NCI-H1417 (cell line): ENCODE results near the gene PTPRC.

ENCODE experiments used
- DNase-seq, 3 experiments: peaks; one replicate each; lab custom pipeline; 2025; lab: John Stamatoyannopoulos, UW

PTPRC gene

GRCh38 chr1:198701250-198701649, 62.4 kb downstream of the PTPRC start:
- DNase-seq = peak in 2 of 3 experiments; percentile 31 to 40

GRCh38 chr1:198701766-198702539, 63.1 kb downstream of the PTPRC start:
- DNase-seq = peak in 2 of 3 experiments; percentile 38 to 40

GRCh38 chr1:198708761-198709525, 70.1 kb downstream of the PTPRC start:
- no peak for DNase-seq

- no peak for DNase-seq
Observed at GRCh38 chr1:198711837-198712236, 73.0 kb downstream of the PTPRC start.

GRCh38 chr1:198713081-198713480, 74.2 kb downstream of the PTPRC start:
- no peak for DNase-seq

GRCh38 chr1:198714271-198714670, 75.4 kb downstream of the PTPRC start:
- no peak for DNase-seq

GRCh38 chr1:198716051-198716450, 77.2 kb downstream of the PTPRC start:
- no peak for DNase-seq

- DNase-seq = no peak
Observed at GRCh38 chr1:198717510-198717909, 78.7 kb downstream of the PTPRC start.

GRCh38 chr1:198723127-198723526, 84.3 kb downstream of the PTPRC start:
- DNase-seq = no peak

GRCh38 chr1:198725090-198725489, 86.2 kb downstream of the PTPRC start:
- no peak for DNase-seq

- DNase-seq = no peak
Observed at GRCh38 chr1:198726455-198726854, 87.6 kb downstream of the PTPRC start.

- no peak for DNase-seq
Observed at GRCh38 chr1:198729195-198729863, 90.5 kb downstream of the PTPRC start.

GRCh38 chr1:198730952-198731351, 92.1 kb downstream of the PTPRC start:
- DNase-seq = no peak

- DNase-seq = no peak
Observed at GRCh38 chr1:198734323-198735008, 95.6 kb downstream of the PTPRC start.

- DNase-seq = no peak
Observed at GRCh38 chr1:198741744-198742143, 102.9 kb downstream of the PTPRC start.

- no peak for DNase-seq
Observed at GRCh38 chr1:198747127-198747526, 108.3 kb downstream of the PTPRC start.

GRCh38 chr1:198749279-198749678, 110.4 kb downstream of the PTPRC start:
- no peak for DNase-seq

GRCh38 chr1:198750081-198750480, 111.2 kb downstream of the PTPRC start:
- no peak for DNase-seq

- DNase-seq = no peak
Observed at GRCh38 chr1:198751741-198752140, 112.9 kb downstream of the PTPRC start.

GRCh38 chr1:198754670-198755069, 115.8 kb downstream of the PTPRC start:
- DNase-seq = no peak

GRCh38 chr1:198755715-198756114, 116.9 kb downstream of the PTPRC start:
- no peak for DNase-seq

GRCh38 chr1:198756470-198756869, 117.6 kb downstream of the PTPRC start:
- peak in 2 of 3 experiments; percentile 1 to 43 for DNase-seq
